Testis (tissue), 2 donors: ENCODE data around the gene SMAD3.
"Not testable (repeated sequence)": the region's sequence is repeated elsewhere in the genome, so short reads cannot be mapped to it uniquely, and the experiment has no call there.

Source experiments
- POLR2A ChIP-seq: fragments of 450-650 bp; IDR thresholded peaks from one replicate; pipeline ENCODE4 v1.6.1; 2017; ENCODE audit warnings: antibody characterized with exemption, mild to moderate bottlenecking, moderate library complexity
- TF ChIP-seq, protein P1 (sequence below), 3 experiments: fragments of 450-650 bp in 2 of 3; fragments of 200-600 bp in 1 of 3; sonication (generic) in 1 of 3; IDR thresholded peaks; one replicate each; pipeline ENCODE4 v1.5.1; 2016 to 2019; ENCODE audit warnings: antibody characterized with exemption in 3 of 3, mild to moderate bottlenecking in 2 of 3, moderate library complexity in 1 of 3

DNA sequence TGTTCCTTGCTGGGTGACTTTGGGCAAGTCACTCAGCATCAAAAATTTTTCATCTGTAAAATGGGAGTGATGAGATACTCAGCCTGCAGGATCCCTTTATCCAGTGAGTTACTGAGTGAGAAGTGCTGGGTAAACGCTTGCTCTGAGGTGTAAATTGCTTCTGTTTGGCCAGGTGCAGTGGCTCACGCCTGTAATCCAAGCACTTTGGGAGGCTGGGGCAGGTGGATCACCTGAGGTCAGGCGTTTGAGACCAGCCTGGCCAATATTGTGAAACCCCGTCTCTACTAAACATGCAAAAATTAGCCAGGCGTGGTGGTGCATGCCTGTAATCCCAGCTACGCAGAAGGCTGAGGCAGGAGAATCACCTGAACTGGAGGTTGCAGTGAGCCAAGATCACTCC, 87.6 kb downstream of the SMAD3 start:
- TF ChIP-seq, protein P1, sequence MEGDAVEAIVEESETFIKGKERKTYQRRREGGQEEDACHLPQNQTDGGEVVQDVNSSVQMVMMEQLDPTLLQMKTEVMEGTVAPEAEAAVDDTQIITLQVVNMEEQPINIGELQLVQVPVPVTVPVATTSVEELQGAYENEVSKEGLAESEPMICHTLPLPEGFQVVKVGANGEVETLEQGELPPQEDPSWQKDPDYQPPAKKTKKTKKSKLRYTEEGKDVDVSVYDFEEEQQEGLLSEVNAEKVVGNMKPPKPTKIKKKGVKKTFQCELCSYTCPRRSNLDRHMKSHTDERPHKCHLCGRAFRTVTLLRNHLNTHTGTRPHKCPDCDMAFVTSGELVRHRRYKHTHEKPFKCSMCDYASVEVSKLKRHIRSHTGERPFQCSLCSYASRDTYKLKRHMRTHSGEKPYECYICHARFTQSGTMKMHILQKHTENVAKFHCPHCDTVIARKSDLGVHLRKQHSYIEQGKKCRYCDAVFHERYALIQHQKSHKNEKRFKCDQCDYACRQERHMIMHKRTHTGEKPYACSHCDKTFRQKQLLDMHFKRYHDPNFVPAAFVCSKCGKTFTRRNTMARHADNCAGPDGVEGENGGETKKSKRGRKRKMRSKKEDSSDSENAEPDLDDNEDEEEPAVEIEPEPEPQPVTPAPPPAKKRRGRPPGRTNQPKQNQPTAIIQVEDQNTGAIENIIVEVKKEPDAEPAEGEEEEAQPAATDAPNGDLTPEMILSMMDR (IDR thresholded peaks at IDR 0.05) = not testable (repeated sequence)
- not testable (repeated sequence) for TF ChIP-seq POLR2A
